Stomach (tissue), 9 donors: ENCODE results near the gene GAB1. TPM values are rescaled to one million over a fixed set of nuclear protein-coding genes. Genes with fewer than 3 reads are reported as not detected.
A peak's percentile ranks its signal among the peaks of the same experiment; 100 is the strongest.

Source experiments
- DNase-seq, 2 donors: peaks; one replicate each; pipeline versions ENCODE4 v3.0.0 to v3.0.0-alpha.2; 2013 to 2019
- H3K27ac ChIP-seq, 5 donors: fragments of 200-600 bp in 4 of 5; sonication (generic) in 4 of 5; one replicate each; pipeline ENCODE4 v1.5.1; 2013 to 2019; ENCODE audit warnings: mild to moderate bottlenecking in 1 of 5, moderate library complexity in 1 of 5
- H3K27me3 ChIP-seq, 3 donors: fragments of 200-600 bp; sonication (generic); one replicate each; pipeline ENCODE4 v1.5.1; 2017 to 2019; ENCODE audit warnings: mixed run types in 1 of 3
- H3K36me3 ChIP-seq, 4 donors: fragments of 200-600 bp; sonication (generic); 1 replicate in 3 of 4; 2 replicates in 1 of 4; pipeline ENCODE4 v1.5.1; 2016 to 2019
- H3K4me1 ChIP-seq, 4 donors: fragments of 200-600 bp; sonication (generic); one replicate each; pipeline ENCODE4 v1.5.1; 2016 to 2019
- H3K4me3 ChIP-seq, 4 donors: fragments of 200-600 bp; sonication (generic) in 3 of 4; one replicate each; pipeline ENCODE4 v1.5.1; 2016 to 2019; ENCODE audit warnings: mild to moderate bottlenecking in 1 of 4
- H3K9me3 ChIP-seq, 4 donors: fragments of 200-600 bp; sonication (generic); one replicate each; pipeline ENCODE4 v1.5.1; 2016 to 2019
- CTCF ChIP-seq, 7 experiments: fragments of 450-650 bp in 4 of 7; fragments of 200-600 bp in 3 of 7; sonication (generic) in 3 of 7; IDR thresholded peaks; one replicate each; pipeline ENCODE4 v1.5.1; 2016 to 2019; ENCODE audit warnings: antibody characterized with exemption in 7 of 7, control low read depth in 2 of 7, mild to moderate bottlenecking in 1 of 7
- EP300 ChIP-seq: sonication (generic); formaldehyde crosslinking; IDR thresholded peaks from one replicate; pipeline ENCODE4 v1.6.1; 2017; ENCODE audit warnings: antibody characterized with exemption
- POLR2A ChIP-seq, 4 donors: fragments of 450-650 bp; IDR thresholded peaks; one replicate each; pipeline ENCODE4 v1.6.1; 2016; ENCODE audit warnings: antibody characterized with exemption in 4 of 4, control low read depth in 2 of 4, mild to moderate bottlenecking in 1 of 4, moderate library complexity in 1 of 4
- POLR2AphosphoS5 ChIP-seq, 3 donors: sonication (generic); formaldehyde crosslinking; IDR thresholded peaks; one replicate each; pipeline ENCODE4 v1.6.1; 2016; ENCODE audit warnings: antibody characterized with exemption in 3 of 3
- WGBS, 5 donors: extraction: QIAGEN DNeasy Blood & Tissue Kit in 3 of 5; methylation state at CpG; one replicate each; pipeline versions ENCODE4 v1.1.5 to v1.1.7; 2013 to 2018; 5-methylcytosine and 5-hydroxymethylcytosine counted together
- intact Hi-C: fragments of 100-400 bp; cut with DNase I; formaldehyde crosslinking; loops from one replicate; pipeline ENCODE4 v1.15.1; 2023; ENCODE audit warnings: low total_unique reads
- polyA plus RNA-seq, 3 donors: library from polyadenylated mRNA; stranded (reverse); fragments of 200-250 nt; gene quantifications; one replicate each; pipeline ENCODE4 v1.2.3, GENCODE V29; 2013
- total RNA-seq, 5 donors: library from RNA; depleted of rRNA; stranded (reverse); fragments of >200 nt; gene quantifications; one replicate each; pipeline versions ENCODE4 v1.1.0 to v1.2.3, GENCODE V29; 2014 to 2016
- donor health status: healthy with polysubstance abuse.
- donor health status: Bipolar disorder and iron deficiency.
- donor health status: healthy.

The GAB1 gene
- total and polyA plus RNA-seq, 8 donors: 3.2 to 101 (median 29.0) TPM

GRCh38 chr4:143397335-143397734, 60.7 kb downstream of the GAB1 start:
- intact Hi-C loops: loop anchor here (10.0 kb wide), 1 partner anchor 53 kb away; no protein-coding TSS in a partner anchor
- 33 to 62% (median 58%) methylated on average over 1 of the region's 1 CpG for WGBS, 5 donors

GRCh38 chr4:143397887-143398286, 61.2 kb downstream of the GAB1 start:
- 75 to 95% (median 76%) methylated on average over 1 of the region's 1 CpG for WGBS, 5 donors
- no peaks in the 10 kb centered on the region for H3K9me3 ChIP-seq
- intact Hi-C loops: loop anchor here (10.0 kb wide), 1 partner anchor 53 kb away; no protein-coding TSS in a partner anchor

More at GRCh38 chr4:143397335-143397734, 60.7 kb downstream of the GAB1 start:
- Histone ChIP-seq H3K4me1 (peaks cover 6 to 63% (median 39%) of the 10 kb centered on the region in 4 donors), H3K9me3 (no peaks in the 10 kb centered on the region), H3K4me3 (no peak overlapping the region), H3K27ac (peak overlapping the region in 2 of 5 donors; percentile 36), H3K27me3 (no peaks in the 10 kb centered on the region), H3K36me3 (no peaks in the 10 kb centered on the region)
- no peak for DNase-seq
- no peak for TF ChIP-seq CTCF (IDR thresholded peaks at IDR 0.05)
- no peak for TF ChIP-seq POLR2A (IDR thresholded peaks at IDR 0.05)
- no peak for TF ChIP-seq POLR2AphosphoS5 (IDR thresholded peaks at IDR 0.05)
- no peak for TF ChIP-seq EP300

GRCh38 chr4:143399113-143399949, 62.7 kb downstream of the GAB1 start:
- H3K9me3 ChIP-seq: no peaks in the 10 kb centered on the region
- no peak overlapping the region for H3K27ac ChIP-seq
- H3K36me3 ChIP-seq: no peaks in the 10 kb centered on the region
- TF ChIP-seq POLR2AphosphoS5 (IDR thresholded peaks at IDR 0.05) (no peak), CTCF (IDR thresholded peaks at IDR 0.05) (peak in 5 of 7 experiments; percentile 33 to 67 (median 46))
- peaks cover 2 to 62% (median 36%) of the 10 kb centered on the region in 4 donors for H3K4me1 ChIP-seq
- intact Hi-C loops: loop anchor here (10.0 kb wide), 1 partner anchor 55 kb away; no protein-coding TSS in a partner anchor
- 66 to 73% (median 73%) methylated on average over 5 of the region's 5 CpGs for WGBS, 5 donors
- no peak overlapping the region for H3K4me3 ChIP-seq
- peak in 1 of 2 donors; percentile 44 for DNase-seq
- no peaks in the 10 kb centered on the region for H3K27me3 ChIP-seq

More at GRCh38 chr4:143397887-143398286, 61.2 kb downstream of the GAB1 start:
- Histone ChIP-seq H3K36me3 (no peaks in the 10 kb centered on the region), H3K27me3 (no peaks in the 10 kb centered on the region), H3K4me1 (peaks cover 5 to 63% (median 36%) of the 10 kb centered on the region in 4 donors), H3K27ac (peak overlapping the region in 3 of 5 donors; percentile 0 to 36 (median 36)), H3K4me3 (no peak overlapping the region)
- TF ChIP-seq EP300 (no peak), CTCF (IDR thresholded peaks at IDR 0.05) (no peak), POLR2AphosphoS5 (IDR thresholded peaks at IDR 0.05) (no peak)
- DNase-seq: no peak

- H3K9me3 ChIP-seq: no peaks in the 10 kb centered on the region
- H3K4me1 ChIP-seq: peaks cover 7 to 68% (median 38%) of the 10 kb centered on the region in 4 donors
- TF ChIP-seq CTCF (IDR thresholded peaks at IDR 0.05): no peak
- no peak for TF ChIP-seq EP300
- TF ChIP-seq POLR2A (IDR thresholded peaks at IDR 0.05): no peak
- no peak for TF ChIP-seq POLR2AphosphoS5 (IDR thresholded peaks at IDR 0.05)
- intact Hi-C loops: no loop called here
- 85 to 96% (median 88%) methylated on average over 2 of the region's 2 CpGs for WGBS, 5 donors
- H3K27ac ChIP-seq: no peak overlapping the region
- no peaks in the 10 kb centered on the region for H3K27me3 ChIP-seq
- DNase-seq: no peak
- no peaks in the 10 kb centered on the region for H3K36me3 ChIP-seq
- no peak overlapping the region for H3K4me3 ChIP-seq
These were observed 63.4 kb downstream of the GAB1 start for GRCh38 chr4:143400082-143400481.
